HG03066 (cell line): ENCODE measurements around the gene FHIT.

Experiments
- ATAC-seq: cut with Tn5 transposase; IDR thresholded peaks from one replicate; pipeline ENCODE4 v1.9.1; 2021; ENCODE audit warnings: low read depth; ENCODE audit not compliant: unreplicated experiment

FHIT gene

GRCh38 chr3:60884005-60884404 is 367.2 kb downstream of the FHIT start:
- ATAC-seq: no peak

GRCh38 chr3:60877188-60877587 is 374.1 kb downstream of the FHIT start:
- no peak for ATAC-seq

GRCh38 chr3:60870396-60870795 is 380.9 kb downstream of the FHIT start:
- no peak for ATAC-seq

- ATAC-seq: no peak
Observed at GRCh38 chr3:60867200-60867599, 384.1 kb downstream of the FHIT start.

- ATAC-seq: no peak
Observed at GRCh38 chr3:60856257-60857046, 394.8 kb downstream of the FHIT start.

- no peak for ATAC-seq
Observed at GRCh38 chr3:60855250-60855649, 396.0 kb downstream of the FHIT start.

- no peak for ATAC-seq
Observed at GRCh38 chr3:60854791-60855190, 396.5 kb downstream of the FHIT start.

GRCh38 chr3:60847791-60848190 is 403.5 kb downstream of the FHIT start:
- ATAC-seq: no peak

GRCh38 chr3:60844256-60844655 is 407.0 kb downstream of the FHIT start:
- no peak for ATAC-seq

- ATAC-seq: no peak
Observed at GRCh38 chr3:60841355-60841754, 409.9 kb downstream of the FHIT start.

- no peak for ATAC-seq
Observed at GRCh38 chr3:60839246-60839645, 412.0 kb downstream of the FHIT start.

- ATAC-seq: no peak
Observed at GRCh38 chr3:60835796-60836195, 415.5 kb downstream of the FHIT start.

- no peak for ATAC-seq
Observed at GRCh38 chr3:60829058-60829457, 422.2 kb downstream of the FHIT start.

- no peak for ATAC-seq
Observed at GRCh38 chr3:60827666-60828065, 423.6 kb downstream of the FHIT start.

GRCh38 chr3:60826511-60826910 is 424.7 kb downstream of the FHIT start:
- no peak for ATAC-seq

GRCh38 chr3:60812502-60812901 is 438.8 kb downstream of the FHIT start:
- no peak for ATAC-seq

- no peak for ATAC-seq
Observed at GRCh38 chr3:60810881-60811280, 440.4 kb downstream of the FHIT start.

- no peak for ATAC-seq
Observed at GRCh38 chr3:60809857-60810610, 441.2 kb downstream of the FHIT start.

GRCh38 chr3:60803216-60804173 is 447.8 kb downstream of the FHIT start:
- ATAC-seq: no peak

GRCh38 chr3:60801307-60801706 is 449.9 kb downstream of the FHIT start:
- ATAC-seq: no peak

- ATAC-seq: no peak
Observed at GRCh38 chr3:60798456-60798855, 452.8 kb downstream of the FHIT start.
